Esophagus muscularis mucosa (tissue), 4 donors: ENCODE results near the gene ZFHX2. TPM values are rescaled to one million over a fixed set of nuclear protein-coding genes. Genes with fewer than 3 reads are reported as not detected.

Source experiments
- DNase-seq: peaks from one replicate; pipeline ENCODE4 v3.0.0-alpha.2; 2017; ENCODE audit errors: extremely low spot score
- H3K27ac ChIP-seq, 4 donors: fragments of 200-600 bp; sonication (generic); replicated peaks in 1 of 4; 1 replicate in 3 of 4; 2 replicates in 1 of 4; pipeline ENCODE4 v1.5.1; 2016 to 2019; ENCODE audit warnings: mild to moderate bottlenecking in 1 of 4
- H3K27me3 ChIP-seq, 4 donors: fragments of 200-600 bp; sonication (generic); one replicate each; pipeline versions ENCODE4 v1.5.1 to v1.6.0; 2016 to 2019
- H3K36me3 ChIP-seq, 4 donors: fragments of 200-600 bp; sonication (generic); one replicate each; pipeline ENCODE4 v1.5.1; 2016 to 2019
- H3K4me1 ChIP-seq, 4 donors: fragments of 200-600 bp; sonication (generic); one replicate each; pipeline ENCODE4 v1.5.1; 2016 to 2019
- H3K4me3 ChIP-seq, 4 donors: fragments of 200-600 bp; sonication (generic); 1 replicate in 2 of 4; 2 replicates in 2 of 4; pipeline ENCODE4 v1.5.1; 2016 to 2019; ENCODE audit warnings: mild to moderate bottlenecking in 4 of 4, moderate library complexity in 1 of 4
- H3K9me3 ChIP-seq, 4 donors: fragments of 200-600 bp; sonication (generic); 1 replicate in 3 of 4; 2 replicates in 1 of 4; pipeline ENCODE4 v1.5.1; 2016 to 2019
- CTCF ChIP-seq, 3 experiments: fragments of 200-600 bp in 2 of 3; fragments of 450-650 bp in 1 of 3; sonication (generic) in 2 of 3; IDR thresholded peaks; one replicate each; pipeline ENCODE4 v1.5.1; 2017 to 2019; ENCODE audit warnings: antibody characterized with exemption in 3 of 3, mild to moderate bottlenecking in 2 of 3, moderate library complexity in 1 of 3
- EP300 ChIP-seq: sonication (generic); formaldehyde crosslinking; IDR thresholded peaks from one replicate; pipeline ENCODE4 v1.6.1; 2017; ENCODE audit warnings: antibody characterized with exemption
- POLR2A ChIP-seq: fragments of 450-650 bp; IDR thresholded peaks from one replicate; pipeline ENCODE4 v1.6.1; 2017; ENCODE audit warnings: antibody characterized with exemption, moderate library complexity, mild to moderate bottlenecking, low read depth
- POLR2AphosphoS5 ChIP-seq, 2 donors: sonication (generic); formaldehyde crosslinking; IDR thresholded peaks; one replicate each; pipeline ENCODE4 v1.6.1; 2017; ENCODE audit warnings: antibody characterized with exemption in 2 of 2
- WGBS: methylation state at CpG from one replicate; pipeline ENCODE4 v1.1.5; 2018; 5-methylcytosine and 5-hydroxymethylcytosine counted together
- intact Hi-C: fragments of 100-400 bp; cut with DNase I; formaldehyde crosslinking; loops from one replicate; pipeline ENCODE4 v1.15.1; 2023
- total RNA-seq, 4 donors: library from RNA; depleted of rRNA; stranded (reverse); fragments of >200 nt; gene quantifications; one replicate each; pipeline versions ENCODE4 v1.1.0 to v1.2.1, GENCODE V29; 2016

The ZFHX2 gene
- total RNA-seq, 4 donors from 2014 or later: 0.50 to 1.8 (median 1.2) TPM

- 89% methylated on average over 10 of the region's 23 CpGs for WGBS
- H3K4me1 ChIP-seq: peaks cover 10 to 32% (median 20%) of the 10 kb centered on the region in 4 donors
- peaks cover 0 to 48% (median 9%) of the 10 kb centered on the region in 4 donors for H3K27me3 ChIP-seq
- DNase-seq: no peak
- peaks cover 0 to 2% (median 0%) of the 10 kb centered on the region in 4 donors for H3K36me3 ChIP-seq
- H3K4me3 ChIP-seq: no peak overlapping the region
- H3K9me3 ChIP-seq: no peaks in the 10 kb centered on the region
- TF ChIP-seq EP300 (no peak), POLR2AphosphoS5 (IDR thresholded peaks at IDR 0.05) (no peak), CTCF (IDR thresholded peaks at IDR 0.05) (no peak), POLR2A (no peak)
- no peak overlapping the region for H3K27ac ChIP-seq
- intact Hi-C loops: no loop called here
These were observed 19.4 kb upstream of the ZFHX2 start for GRCh38 chr14:23570806-23571483.

GRCh38 chr14:23569443-23570151, 18.0 kb upstream of the ZFHX2 start:
- TF ChIP-seq POLR2A (no peak), CTCF (IDR thresholded peaks at IDR 0.05) (no peak), POLR2AphosphoS5 (IDR thresholded peaks at IDR 0.05) (no peak), EP300 (no peak)
- Histone ChIP-seq H3K4me1 (peaks cover 10 to 29% (median 17%) of the 10 kb centered on the region in 4 donors), H3K4me3 (no peak overlapping the region), H3K27me3 (peaks cover 0 to 36% (median 0%) of the 10 kb centered on the region in 4 donors), H3K27ac (no peak overlapping the region), H3K36me3 (peaks cover 0 to 14% (median 8%) of the 10 kb centered on the region in 4 donors), H3K9me3 (no peaks in the 10 kb centered on the region)
- no peak for DNase-seq
- WGBS: 68% methylated on average over 7 of the region's 7 CpGs
- intact Hi-C loops: no loop called here

- Histone ChIP-seq H3K27me3 (peaks cover 0 to 29% (median 0%) of the 10 kb centered on the region in 4 donors), H3K36me3 (peaks cover 0 to 17% (median 9%) of the 10 kb centered on the region in 4 donors), H3K4me3 (no peak overlapping the region), H3K9me3 (no peaks in the 10 kb centered on the region), H3K4me1 (peaks cover 10 to 29% (median 17%) of the 10 kb centered on the region in 4 donors), H3K27ac (no peak overlapping the region)
- WGBS: 56% methylated on average over 6 of the region's 6 CpGs
- no peak for DNase-seq
- TF ChIP-seq EP300 (no peak), POLR2AphosphoS5 (IDR thresholded peaks at IDR 0.05) (no peak), POLR2A (no peak), CTCF (IDR thresholded peaks at IDR 0.05) (no peak)
- intact Hi-C loops: no loop called here
These were observed 17.2 kb upstream of the ZFHX2 start for GRCh38 chr14:23568600-23569331.

GRCh38 chr14:23568021-23568599, 16.5 kb upstream of the ZFHX2 start:
- 69% methylated on average over 2 of the region's 2 CpGs for WGBS
- peaks cover 10 to 29% (median 20%) of the 10 kb centered on the region in 4 donors for H3K4me1 ChIP-seq
- intact Hi-C loops: no loop called here
- H3K27me3 ChIP-seq: peaks cover 0 to 22% (median 0%) of the 10 kb centered on the region in 4 donors
- no peaks in the 10 kb centered on the region for H3K9me3 ChIP-seq
- no peak for DNase-seq
- TF ChIP-seq CTCF (IDR thresholded peaks at IDR 0.05) (no peak), EP300 (no peak), POLR2AphosphoS5 (IDR thresholded peaks at IDR 0.05) (no peak), POLR2A (no peak)
- H3K27ac ChIP-seq: peak overlapping the region; percentile 66 to 79 (median 76)
- peaks cover 0 to 23% (median 9%) of the 10 kb centered on the region in 4 donors for H3K36me3 ChIP-seq
- H3K4me3 ChIP-seq: peak overlapping the region; percentile 63 to 79 (median 66)
